GM15510 (cell line): ENCODE data around the gene SLC29A1.
A peak's percentile ranks its signal among the peaks of the same experiment; 100 is the strongest.

ENCODE experiments used
- POLR2A ChIP-seq: IDR thresholded peaks from 3 replicates; pipeline ENCODE4 v1.6.1; 2011; ENCODE audit warnings: borderline replicate concordance; ENCODE audit not compliant: insufficient read length; ENCODE audit errors: extremely low read depth

The SLC29A1 gene

DNA sequence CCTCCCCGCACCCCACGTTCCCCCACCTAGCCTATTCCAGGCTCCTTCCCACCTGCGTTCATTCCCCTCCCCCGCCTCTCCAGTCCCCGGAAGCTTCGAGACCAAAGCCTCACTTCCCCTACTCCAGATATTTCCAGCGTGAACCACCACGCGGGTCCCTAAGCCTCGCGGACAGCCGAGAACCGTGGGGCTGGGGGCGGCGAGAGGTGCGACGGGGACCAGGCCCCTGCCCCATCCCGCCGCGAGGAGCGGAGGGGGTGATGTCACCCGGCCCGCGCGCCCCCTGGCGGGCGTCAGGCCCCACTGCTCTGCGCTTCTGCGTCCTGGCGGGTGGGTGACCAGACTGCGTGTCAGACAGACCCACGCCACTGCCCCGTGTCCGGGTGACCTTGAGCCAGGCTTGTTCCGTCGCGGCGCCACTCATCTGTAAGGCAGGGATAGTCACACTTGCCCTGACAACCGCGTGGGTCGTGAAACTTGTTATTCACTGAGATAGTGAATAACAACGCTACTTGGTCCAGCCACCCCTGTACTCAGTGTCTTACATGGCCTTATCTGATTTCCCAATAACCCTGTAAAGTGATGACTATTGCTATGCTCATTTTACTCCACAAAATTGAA is 14.5 kb downstream of the SLC29A1 start:
- peak; percentile 52 for TF ChIP-seq POLR2A

- no peak for TF ChIP-seq POLR2A
Observed at GRCh38 chr6:44238687-44239350, 15.4 kb downstream of the SLC29A1 start.

DNA sequence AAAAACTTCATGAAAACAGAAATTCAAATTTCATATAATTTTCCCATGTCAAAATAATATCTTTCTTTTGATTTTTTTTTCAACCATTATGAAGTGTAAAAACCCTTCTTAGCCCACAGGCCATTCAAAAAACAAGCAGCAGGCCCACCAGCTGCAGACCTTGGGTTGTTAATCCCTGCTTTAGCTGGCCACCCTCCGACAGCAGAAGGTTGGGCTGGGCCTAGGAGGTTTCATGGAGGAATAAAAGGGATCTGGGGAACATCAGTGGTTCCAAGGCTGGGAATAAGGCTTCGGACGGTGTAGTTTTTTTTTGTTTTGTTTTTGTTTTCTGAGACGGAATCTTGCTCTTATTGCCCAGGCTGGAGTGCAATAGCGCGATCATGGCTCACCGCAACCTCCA is 19.9 kb downstream of the SLC29A1 start:
- no peak for TF ChIP-seq POLR2A

DNA sequence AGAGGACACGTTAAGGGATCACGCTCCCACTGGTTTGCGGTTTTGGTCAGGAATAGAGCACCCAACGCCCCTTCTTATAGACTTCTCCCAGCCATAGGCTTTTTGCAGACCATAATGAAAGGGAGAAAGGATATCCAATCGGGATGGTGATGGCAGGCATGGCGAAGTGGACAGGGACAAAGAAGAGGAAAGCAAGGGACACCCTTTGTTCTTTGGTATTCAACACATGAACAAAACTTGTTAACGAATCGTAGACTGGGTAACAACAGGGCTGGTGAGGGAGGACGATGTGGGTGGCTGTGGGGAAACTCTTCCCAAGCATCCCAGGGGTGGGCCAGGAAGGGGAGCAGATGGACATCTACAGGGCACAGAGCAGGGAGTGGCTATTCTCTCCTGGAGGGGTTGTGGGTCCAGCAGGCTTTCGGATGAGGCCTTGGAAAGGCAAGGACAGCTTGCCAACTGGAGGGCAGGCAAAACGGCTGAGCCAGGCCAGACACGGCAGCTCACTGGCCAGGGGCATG is 22.1 kb downstream of the SLC29A1 start:
- TF ChIP-seq POLR2A: no peak

DNA sequence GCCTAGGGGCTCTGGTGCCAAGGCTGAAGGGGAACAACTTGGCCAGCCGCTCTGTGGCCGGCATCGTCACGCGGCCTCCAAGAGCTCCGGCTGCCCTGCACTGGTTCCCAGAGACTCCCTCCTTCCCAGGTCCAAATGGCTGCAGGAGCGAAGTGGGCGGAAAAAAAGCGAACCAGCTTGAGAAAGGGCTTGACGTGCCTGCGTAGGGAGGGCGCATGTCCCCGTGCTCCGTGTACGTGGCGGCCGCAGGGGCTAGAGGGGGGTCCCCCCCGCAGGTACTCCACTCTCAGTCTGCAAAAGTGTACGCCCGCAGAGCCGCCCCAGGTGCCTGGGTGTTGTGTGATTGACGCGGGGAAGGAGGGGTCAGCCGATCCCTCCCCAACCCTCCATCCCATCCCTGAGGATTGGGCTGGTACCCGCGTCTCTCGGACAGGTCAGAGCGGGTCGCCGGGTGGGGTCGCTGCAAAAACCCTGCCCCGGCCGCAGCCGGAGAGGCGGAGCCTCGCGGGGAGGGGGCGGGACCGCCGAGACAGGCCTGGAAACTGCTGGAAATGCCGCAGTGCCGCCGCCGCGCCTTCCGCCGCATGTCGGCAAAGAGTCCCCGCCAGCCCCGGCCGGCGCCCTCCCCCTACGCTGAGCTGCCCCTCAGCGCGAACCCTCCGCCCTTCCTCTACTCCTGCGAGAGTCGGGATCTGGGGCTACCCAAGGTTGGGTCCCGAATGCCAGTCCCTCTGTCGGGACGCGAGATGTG is 22.7 kb downstream of the SLC29A1 start:
- TF ChIP-seq POLR2A: peak; percentile 16

GRCh38 chr6:44246663-44247337 is 23.4 kb downstream of the SLC29A1 start, which contains the start of gene HSP90AB1:
TSS of gene HSP90AB1 (plus strand) at chr6:44247101. CDS start at chr6:44248630, 1,529 bp downstream.
- TF ChIP-seq POLR2A: peak; percentile 100

GRCh38 chr6:44247338-44248302 is 24.2 kb downstream of the SLC29A1 start:
- TF ChIP-seq POLR2A: no peak

- TF ChIP-seq POLR2A: no peak
Observed at GRCh38 chr6:44248579-44248978, 25.2 kb downstream of the SLC29A1 start.

GRCh38 chr6:44249082-44249748 is 25.8 kb downstream of the SLC29A1 start:
- no peak for TF ChIP-seq POLR2A

DNA sequence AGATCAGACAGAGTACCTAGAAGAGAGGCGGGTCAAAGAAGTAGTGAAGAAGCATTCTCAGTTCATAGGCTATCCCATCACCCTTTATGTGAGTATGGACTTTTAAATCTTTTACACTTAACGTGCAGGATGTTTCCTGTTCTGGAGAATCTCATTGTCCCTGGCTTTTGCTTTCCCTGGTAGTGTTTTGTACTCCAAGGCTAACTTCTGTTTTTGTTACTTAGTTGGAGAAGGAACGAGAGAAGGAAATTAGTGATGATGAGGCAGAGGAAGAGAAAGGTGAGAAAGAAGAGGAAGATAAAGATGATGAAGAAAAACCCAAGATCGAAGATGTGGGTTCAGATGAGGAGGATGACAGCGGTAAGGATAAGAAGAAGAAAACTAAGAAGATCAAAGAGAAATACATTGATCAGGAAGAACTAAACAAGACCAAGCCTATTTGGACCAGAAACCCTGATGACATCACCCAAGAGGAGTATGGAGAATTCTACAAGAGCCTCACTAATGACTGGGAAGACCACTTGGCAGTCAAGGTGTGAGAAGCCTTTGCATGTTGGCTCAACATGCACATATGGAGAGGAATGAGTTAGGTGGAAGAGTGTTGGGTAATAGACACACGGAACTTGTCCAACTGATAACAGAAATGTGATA is 26.8 kb downstream of the SLC29A1 start:
- no peak for TF ChIP-seq POLR2A

DNA sequence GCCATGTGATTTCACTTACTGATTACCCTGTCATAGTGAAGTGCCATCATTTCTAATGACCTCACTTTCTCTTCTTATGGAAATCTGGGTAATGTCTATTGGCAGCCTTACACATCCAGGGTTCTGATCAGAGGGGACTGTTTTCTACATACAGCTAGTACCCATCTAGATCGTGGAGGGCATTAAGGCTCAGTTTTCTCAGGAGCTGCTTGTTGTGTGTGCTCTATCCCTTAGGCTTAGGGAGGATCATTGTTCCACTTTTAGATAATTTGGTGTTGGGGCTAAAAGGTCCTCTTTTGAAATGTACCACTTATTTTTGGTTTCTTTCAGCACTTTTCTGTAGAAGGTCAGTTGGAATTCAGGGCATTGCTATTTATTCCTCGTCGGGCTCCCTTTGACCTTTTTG is 27.3 kb downstream of the SLC29A1 start:
- no peak for TF ChIP-seq POLR2A

DNA sequence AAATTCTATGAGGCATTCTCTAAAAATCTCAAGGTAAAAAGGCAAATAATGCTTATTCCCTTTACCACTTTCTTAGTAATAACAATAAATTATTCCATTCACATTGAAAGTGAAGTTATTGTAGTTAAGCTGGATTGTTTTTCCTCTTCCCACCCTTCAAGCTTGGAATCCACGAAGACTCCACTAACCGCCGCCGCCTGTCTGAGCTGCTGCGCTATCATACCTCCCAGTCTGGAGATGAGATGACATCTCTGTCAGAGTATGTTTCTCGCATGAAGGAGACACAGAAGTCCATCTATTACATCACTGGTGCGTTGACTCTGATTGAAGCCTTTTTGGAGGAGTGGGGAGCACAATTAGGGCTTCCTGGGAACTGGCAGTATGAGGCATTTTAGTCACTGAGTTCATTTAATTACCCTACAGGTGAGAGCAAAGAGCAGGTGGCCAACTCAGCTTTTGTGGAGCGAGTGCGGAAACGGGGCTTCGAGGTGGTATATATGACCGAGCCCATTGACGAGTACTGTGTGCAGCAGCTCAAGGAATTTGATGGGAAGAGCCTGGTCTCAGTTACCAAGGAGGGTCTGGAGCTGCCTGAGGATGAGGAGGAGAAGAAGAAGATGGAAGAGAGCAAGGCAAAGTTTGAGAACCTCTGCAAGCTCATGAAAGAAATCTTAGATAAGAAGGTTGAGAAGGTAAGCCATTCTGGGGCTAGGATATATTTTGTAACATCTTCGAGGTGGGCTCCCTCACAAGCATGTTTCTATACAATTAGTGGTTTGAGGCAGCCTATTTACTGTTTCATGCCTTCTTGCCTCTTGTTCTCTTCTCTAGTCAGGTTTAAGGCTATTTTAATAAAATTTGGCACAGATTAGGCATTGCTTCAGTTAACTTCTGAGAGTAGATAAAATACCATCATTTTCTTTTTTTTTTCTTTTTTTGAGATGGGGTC is 28.5 kb downstream of the SLC29A1 start:
- TF ChIP-seq POLR2A: no peak
